NCI-H187 (cell line): ENCODE measurements around the gene RELN.
"Not testable (repeated sequence)": the region's sequence is repeated elsewhere in the genome, so short reads cannot be mapped to it uniquely, and the experiment has no call there.

Experiments
- DNase-seq, 2 experiments: peaks; one replicate each; lab custom pipeline; 2025; lab: John Stamatoyannopoulos, UW

Gene RELN

GRCh38 chr7:103784646-103785286 is 204.7 kb downstream of the RELN start:
- DNase-seq: no peak

DNA sequence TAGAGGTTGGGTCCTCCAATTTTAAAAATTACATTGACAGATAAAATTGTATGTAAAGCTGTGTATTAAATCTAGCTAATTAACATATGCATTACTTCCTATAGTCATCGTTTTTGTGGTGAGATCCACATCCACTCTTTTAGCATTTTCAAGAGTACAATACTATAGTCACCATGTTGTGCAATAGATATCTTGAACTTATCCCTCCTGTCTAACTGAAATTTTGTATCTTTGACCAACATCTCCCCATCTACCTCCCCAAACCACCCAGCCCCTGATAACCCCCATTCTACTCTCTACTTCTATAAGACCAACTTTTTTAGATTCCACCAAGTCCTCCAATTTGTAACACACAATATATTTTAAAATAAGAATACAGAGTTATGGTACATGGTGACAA is 208.0 kb downstream of the RELN start:
- no peak for DNase-seq

DNA sequence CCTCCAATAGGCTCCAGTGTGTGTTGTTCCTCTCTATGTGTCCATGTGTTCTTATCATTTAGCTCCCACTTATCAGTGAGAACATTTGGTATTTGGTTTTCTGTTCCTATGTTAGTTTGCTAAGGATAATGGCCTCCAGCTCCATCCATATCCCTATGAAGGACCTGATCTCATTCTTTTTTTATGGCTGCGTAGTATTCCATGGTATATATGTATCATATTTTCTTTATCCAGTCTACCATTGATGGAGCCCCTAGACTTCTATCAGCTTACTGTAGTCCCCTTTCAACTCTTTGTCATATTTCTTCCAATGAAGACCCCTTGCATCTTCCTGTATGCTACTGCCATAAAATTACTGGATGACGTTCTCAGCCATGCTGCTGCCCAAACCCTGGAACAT is 208.9 kb downstream of the RELN start:
- DNase-seq: not testable (repeated sequence)

DNA sequence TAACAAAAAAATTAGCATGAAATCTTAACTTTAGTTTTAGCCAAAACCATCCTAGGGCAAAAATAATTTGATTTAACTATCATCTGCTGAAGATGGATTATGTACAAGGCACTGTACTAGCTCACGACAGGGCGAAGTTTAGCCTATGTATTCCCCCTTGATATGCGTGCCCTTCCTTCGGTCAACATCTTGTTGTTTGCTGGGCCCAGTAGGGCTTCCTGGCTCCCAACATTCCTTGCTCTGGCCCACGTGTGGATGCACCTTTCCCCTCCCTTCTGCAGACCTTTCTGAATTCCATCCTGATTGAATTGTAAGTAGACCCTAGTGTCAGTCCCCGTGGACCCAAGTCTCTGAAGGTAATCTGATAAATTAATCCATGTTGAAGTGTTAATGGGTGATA is 212.0 kb downstream of the RELN start:
- no peak for DNase-seq

DNA sequence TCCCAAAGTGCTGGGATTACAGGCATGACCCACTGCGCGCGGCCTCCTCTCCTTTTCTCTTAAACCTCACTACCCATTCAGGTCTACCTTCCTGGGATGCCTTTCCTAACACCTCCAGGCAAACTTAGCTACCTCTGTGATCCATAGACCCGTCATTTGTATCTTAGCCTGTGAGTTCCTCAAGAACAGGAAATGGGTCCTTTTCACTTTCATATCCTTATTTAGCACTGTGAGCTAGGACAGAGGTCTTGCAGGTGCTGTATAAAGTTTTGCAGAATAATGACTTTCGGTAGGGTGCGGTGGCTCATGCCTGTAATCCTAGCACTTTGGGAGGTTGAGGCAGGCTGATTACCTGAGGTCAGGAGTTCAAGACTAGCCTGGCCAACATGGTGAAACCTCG is 215.7 kb downstream of the RELN start:
- no peak for DNase-seq

GRCh38 chr7:103772171-103772773 is 217.2 kb downstream of the RELN start:
- DNase-seq: no peak

- no peak for DNase-seq
These were observed 218.2 kb downstream of the RELN start for GRCh38 chr7:103771294-103771693.

- DNase-seq: no peak
These were observed 222.8 kb downstream of the RELN start for GRCh38 chr7:103766660-103767059.

DNA sequence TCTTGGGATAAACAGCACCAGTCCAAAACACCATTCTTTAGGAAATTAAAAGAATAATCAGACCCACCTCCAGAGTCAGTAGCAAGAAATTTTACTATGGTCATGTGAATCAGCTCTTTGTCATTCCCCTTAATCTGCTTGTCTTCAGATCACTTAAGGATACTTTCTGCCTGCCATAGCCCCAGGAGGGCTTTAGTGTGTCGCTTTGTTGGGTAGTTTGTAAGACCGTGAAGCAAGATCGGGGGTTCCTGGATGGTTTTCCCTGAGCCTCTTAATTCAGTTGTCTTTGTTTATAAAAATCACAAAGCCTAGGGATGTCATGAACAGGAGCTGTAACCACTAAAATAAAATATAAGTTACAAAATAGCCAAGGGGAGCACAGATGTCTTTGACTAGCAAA is 223.6 kb downstream of the RELN start:
- DNase-seq: no peak

- DNase-seq: no peak
These were observed 224.6 kb downstream of the RELN start for GRCh38 chr7:103764901-103765300.

DNA sequence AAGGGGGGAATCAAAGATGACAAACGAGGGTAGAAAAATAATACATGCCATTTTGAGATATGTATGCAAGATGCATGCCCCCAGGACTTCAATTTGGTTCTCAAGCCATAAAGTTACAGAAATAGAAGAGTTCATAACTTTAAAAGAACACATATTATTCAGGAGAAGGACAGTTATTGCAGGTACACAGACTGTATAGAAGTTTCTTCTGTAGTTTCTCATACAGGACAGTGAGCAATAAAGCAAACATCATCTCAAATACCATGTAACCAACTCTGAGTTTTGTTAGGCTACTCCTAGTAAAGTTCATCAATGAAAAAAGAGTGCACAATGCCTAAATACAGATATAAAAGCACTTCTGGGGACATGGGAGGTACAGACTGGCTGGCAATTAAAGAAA is 226.6 kb downstream of the RELN start:
- DNase-seq: no peak

DNA sequence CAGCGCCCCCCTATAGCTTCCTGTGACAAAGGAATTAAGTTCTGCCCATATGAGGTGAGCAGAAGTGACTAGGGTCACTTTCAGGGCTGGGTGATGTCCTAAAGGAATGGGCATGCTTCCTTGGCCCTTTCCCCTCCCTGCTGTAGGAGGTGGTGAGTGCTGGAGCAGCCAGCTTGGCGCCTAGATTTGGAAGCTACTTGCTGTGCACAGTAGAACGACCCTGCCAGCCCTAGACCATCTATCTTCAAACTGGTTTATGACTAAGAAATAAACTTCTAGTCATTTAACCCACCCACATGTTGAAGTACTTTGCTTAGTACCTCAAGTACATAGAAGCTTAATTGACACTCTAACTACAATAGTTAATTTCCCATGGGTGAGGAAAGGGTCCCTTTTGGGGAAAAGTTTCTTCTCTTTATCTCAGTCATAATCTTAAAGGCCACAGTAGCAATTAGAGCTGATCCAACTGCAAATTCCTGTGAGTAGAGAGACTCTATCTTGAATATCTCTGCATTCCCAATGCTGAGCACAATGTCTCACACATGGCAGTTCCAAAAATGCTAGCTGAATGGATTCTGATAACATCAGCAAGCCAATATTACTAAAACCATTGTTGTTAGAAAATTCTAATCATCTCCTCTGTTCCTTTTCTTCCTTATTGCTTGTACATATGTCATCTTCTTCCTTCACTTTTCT is 227.2 kb downstream of the RELN start:
- no peak for DNase-seq

- no peak for DNase-seq
These were observed 236.5 kb downstream of the RELN start for GRCh38 chr7:103752995-103753394.

- no peak for DNase-seq
These were observed 238.1 kb downstream of the RELN start for GRCh38 chr7:103751311-103751880.

DNA sequence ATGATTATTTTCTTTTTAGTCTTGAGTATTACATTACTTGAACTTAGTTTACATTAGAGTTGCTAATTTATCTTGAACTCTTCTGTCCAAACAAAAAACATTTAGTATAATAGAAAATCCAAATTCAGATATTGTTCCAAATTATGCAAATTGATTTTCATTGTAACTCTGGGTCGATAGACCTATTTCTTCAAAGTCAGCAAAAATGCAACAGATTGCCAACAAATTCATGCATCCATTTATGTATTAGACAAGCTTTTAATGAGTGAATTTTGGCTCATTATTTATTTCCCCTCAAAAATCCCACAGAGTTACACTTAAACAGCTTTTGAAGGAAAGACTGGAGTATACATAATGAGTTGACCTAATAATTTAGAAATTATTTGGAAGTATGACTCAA is 240.8 kb downstream of the RELN start:
- no peak for DNase-seq

- no peak for DNase-seq
These were observed 254.1 kb downstream of the RELN start for GRCh38 chr7:103735377-103735776.

- DNase-seq: no peak
These were observed 258.3 kb downstream of the RELN start for GRCh38 chr7:103731169-103731568.

DNA sequence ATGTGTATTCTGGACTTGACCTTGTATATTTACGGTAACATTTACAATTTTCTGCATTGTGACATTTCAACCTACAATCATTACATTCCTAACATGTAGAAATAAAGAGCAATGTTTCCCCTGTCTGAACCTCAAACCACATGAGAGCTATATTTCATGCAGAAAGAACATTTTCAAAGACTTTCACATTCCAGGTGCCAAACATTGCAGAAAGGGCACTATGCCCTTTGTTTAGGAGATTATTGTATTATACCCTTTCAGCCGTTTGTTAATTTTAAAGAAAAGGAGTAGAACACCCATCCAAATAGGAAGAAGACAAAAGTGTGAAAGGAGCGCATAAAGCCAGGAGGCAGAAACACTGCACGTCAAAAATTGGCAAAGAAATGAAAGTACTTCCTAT is 260.4 kb downstream of the RELN start:
- DNase-seq: no peak

- DNase-seq: no peak
These were observed 261.4 kb downstream of the RELN start for GRCh38 chr7:103727982-103728610.

DNA sequence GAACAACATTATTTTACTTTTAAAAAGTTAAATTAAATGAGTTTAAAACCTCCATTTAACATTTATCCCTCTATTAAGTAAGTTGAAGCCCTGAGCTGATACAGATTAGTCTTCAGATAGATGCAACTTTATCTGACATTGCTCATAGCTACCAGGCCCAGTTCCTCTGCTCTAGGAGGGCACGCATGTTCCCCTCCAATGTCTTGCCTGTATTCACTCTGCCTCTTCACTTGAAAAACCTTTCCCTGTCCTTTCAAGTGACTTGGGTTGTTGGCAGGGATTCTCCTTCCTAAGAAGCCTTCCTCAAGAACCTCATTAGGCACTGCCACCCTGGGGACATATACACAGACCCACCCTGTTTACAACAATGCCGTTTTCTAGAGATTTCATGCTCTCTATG is 270.4 kb downstream of the RELN start:
- no peak for DNase-seq

DNA sequence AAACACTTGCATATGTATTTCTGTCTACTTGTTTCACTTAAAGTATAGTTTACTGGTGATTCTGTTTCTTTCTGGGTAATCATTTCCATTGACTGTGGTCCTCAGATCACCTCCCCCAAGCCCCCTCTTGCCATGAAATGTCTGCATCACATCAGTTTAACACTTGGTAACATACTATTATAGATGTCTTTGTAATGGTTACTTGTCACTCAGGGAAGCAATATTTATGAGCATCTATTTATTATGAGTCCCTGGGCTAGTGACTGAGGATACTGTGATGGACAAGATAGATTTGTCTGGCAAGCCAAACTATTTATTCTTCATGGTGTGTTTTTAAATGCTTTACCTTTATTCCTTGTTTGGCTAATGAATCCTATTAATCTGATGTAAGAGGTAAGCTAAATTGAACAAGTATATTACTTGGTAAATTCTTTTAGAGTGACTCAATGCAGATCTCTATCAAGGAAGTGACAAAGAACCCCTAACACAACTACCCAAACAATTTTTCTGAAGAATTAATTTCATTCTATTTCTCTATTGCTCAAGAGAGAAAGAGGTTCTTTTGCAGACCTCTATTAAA is 270.9 kb downstream of the RELN start:
- DNase-seq: no peak

DNA sequence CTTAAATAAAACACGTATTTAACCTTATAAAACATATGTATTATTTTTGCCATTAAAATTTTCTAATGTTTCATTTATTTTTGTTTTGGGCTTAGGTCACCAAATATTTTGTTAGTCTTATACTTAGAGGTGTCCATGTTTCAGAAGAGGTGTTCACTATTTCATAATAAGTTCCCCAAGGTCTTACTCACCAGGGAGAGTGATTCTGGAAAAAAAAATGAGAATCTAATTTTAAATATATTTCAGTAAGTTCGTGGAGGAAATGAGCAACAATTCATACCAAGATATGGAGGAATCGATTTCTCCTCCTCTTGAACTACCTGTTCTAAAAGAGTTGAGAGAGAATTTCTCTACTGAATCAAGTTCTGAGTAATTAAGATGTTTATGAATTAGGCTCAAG is 271.9 kb downstream of the RELN start:
- no peak for DNase-seq
